ENCODE data around the gene ZNF565. TPM values are rescaled to one million over a fixed set of nuclear protein-coding genes. Genes with fewer than 3 reads are reported as not detected.
A peak's percentile ranks its signal among the peaks of the same experiment; 100 is the strongest.
"Not testable (repeated sequence)": the region's sequence is repeated elsewhere in the genome, so short reads cannot be mapped to it uniquely, and the experiment has no call there.

ZNF565 gene
- total RNA-seq, 1 donor from 2014 or later, result 7.9 TPM

DNA sequence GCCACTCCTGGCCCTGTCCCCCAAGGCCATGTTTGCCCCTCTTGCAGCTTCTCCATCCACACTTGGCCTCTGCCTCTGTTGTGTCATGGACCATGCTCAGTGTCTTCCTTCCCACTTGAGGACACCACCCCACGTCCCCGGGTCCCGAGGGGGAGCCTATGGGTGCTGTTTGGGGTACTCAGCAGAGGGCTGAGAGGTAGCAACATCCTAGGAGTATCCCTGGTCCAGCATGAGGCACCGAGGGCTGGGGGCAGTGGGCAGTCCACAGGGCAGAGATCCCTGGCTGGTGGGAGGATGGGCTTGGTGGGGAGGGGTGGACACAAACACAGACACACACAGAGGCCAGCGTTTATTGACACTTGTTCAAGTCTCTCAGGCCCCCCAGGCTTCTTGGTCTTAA, 63.9 kb downstream of the ZNF565 start:
- DNase-seq (ENCODE audit: low read depth), result no peak

DNA sequence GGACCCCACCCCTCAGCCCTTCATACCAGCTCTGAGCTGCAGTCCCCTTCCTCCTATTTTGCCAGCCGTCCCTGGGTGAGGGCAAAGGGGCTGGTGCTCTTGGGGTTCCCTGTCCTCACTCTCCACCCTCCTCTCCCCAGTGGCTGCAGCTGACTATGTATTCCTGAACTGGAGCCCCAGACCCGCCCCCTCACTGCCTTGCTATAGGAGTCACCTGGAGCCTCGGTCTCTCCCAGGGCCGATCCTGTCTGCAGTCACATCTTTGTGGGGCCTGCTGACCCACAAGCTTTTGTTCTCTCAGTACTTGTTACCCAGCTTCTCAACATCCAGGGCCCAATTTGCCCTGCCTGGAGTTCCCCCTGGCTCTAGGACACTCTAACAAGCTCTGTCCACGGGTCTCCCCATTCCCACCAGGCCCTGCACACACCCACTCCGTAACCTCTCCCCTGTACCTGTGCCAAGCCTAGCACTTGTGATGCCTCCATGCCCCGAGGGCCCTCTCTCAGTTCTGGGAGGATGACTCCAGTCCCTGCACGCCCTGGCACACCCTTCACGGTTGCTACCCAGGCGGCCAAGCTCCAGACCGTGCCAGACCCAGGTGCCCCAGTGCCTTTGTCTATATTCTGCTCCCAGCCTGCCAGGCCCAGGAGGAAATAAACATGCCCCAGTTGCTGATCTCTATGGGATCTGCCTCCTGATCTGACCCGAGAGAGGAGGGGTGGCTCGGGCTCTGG, 64.6 kb downstream of the ZNF565 start:
- no peak for DNase-seq (ENCODE audit: low read depth)

DNA sequence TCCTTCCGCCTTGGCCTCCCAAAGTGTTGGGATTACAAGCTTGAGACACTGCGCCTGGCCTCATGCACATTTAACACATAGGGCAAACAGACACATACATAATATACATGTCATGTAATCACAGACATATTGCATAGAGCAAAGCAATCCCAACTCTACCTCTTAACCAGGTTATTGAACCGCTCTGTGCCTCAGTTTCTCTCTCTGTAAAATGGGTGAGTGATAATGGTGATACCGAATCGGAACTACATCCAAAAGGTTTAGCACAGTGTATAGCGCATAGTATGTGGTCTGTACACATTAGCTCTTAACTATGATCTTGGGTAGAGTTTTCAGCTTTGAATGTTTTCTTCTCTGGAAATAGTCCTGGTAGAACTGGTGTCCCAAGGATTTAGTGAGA, 69.8 kb downstream of the ZNF565 start:
- no peak for DNase-seq (ENCODE audit: low read depth)

DNA sequence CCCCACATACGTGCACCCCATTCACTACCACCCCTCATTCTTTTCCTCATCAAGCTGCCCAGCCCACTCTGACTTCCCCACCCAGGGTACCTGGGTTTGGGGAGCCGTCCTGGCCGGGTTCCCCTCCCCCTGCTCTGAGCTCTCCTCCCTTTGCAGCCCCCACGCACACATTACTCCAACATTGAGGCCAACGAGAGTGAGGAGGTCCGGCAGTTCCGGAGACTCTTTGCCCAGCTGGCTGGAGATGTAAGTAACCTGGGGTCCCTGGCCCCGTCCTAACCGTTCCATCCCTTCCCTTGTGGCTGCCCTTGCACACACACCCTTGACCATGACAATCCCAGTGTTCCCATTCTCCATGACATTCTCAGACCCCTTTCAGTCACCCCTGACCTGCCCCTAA, 72.0 kb downstream of the ZNF565 start:
- DNase-seq (ENCODE audit: low read depth), result no peak

DNA sequence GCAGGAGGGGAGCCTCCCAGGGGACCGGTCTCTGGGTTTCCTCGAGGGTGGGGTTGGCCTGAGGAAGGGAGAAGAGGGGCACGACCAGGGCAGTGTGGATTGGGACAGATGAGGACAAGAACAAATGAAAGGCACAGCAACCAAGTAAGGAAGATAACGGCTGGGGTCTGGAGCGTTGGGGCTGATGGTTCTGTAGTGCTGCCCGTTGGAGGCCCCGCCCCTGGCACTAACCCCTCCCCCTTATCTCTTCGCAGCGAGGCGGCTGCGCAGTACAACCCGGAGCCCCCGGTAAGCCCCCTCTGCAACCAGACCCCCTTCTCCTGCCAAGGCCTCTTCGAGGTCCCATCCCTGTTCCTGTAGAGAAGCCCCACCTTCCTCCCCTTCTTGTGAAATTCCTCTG, 72.4 kb downstream of the ZNF565 start:
- DNase-seq (ENCODE audit: low read depth), result no peak

DNA sequence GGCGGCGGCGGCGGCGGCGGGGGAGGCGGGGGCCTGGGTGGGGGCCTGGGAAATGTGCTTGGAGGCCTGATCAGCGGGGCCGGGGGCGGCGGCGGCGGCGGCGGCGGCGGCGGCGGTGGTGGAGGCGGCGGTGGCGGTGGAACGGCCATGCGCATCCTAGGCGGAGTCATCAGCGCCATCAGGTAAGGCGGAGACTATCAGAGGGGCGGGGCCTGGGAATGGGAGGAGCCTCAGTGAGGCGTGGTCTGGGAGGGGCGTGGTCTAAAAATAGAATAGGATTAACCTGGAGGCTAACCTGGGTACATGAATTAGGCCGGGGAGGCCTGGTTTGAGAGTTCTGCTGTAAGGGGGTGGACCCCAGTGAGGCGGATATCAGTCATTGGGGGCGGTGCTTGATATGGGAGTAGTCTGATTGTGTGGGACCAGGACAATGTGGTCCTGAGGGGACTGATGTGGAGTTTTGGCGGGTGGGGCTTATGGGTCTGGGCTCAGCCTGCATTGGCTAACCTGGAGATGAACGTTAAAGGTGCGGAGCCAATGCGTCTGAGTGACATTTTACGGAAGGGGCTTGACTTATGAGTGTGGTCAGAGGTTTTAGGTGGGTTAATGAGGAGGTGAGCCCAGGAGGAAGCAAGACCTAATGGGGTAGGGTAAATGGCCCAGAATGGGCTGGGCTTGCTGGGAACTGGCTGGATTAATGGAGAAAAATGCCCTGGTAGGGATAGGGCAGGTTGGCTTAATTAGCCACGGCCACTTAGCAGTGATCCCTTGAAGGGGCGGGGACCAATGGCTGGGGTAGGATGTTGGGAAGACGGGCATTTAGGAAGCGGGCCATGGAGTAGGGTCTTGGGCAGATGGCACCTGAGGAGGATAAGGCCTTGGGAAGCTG, 73.2 kb downstream of the ZNF565 start:
- DNase-seq (ENCODE audit: low read depth), result peak; percentile 66

DNA sequence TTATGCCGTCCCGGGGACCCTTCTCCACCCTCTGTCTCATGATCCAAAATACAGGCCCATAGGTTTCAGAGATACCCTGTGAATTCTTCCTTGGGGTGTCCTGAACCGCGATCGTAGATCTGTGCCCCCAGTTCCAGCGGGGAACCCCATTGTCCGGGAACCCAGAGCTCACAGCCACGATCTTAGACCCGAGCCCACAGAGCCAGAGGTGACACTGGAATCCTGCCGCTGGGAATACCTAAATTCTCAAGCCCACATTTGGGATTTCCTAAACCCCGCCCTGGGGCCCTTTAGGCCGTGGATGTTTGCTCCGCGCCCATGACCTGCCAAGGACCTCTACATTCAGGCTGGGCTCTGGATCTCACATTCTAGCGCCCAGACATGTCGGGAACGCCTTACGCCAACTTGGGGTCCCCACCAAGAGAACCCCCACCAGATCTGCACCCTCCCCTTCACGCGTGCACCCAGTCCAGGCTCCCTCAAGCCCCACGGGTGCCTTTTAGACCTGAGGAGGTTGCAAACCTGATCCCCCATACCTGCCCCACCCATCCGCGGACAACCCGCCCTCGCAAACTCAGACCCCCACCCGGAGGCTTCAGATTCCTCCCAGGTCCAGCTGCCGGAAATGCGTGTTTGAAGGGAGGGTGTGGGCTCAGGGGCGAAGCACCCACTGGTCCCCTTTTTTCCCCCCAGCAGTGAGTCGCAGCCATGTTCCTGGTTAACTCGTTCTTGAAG, 74.0 kb downstream of the ZNF565 start:
- peak; percentile 44 for DNase-seq (ENCODE audit: low read depth)

DNA sequence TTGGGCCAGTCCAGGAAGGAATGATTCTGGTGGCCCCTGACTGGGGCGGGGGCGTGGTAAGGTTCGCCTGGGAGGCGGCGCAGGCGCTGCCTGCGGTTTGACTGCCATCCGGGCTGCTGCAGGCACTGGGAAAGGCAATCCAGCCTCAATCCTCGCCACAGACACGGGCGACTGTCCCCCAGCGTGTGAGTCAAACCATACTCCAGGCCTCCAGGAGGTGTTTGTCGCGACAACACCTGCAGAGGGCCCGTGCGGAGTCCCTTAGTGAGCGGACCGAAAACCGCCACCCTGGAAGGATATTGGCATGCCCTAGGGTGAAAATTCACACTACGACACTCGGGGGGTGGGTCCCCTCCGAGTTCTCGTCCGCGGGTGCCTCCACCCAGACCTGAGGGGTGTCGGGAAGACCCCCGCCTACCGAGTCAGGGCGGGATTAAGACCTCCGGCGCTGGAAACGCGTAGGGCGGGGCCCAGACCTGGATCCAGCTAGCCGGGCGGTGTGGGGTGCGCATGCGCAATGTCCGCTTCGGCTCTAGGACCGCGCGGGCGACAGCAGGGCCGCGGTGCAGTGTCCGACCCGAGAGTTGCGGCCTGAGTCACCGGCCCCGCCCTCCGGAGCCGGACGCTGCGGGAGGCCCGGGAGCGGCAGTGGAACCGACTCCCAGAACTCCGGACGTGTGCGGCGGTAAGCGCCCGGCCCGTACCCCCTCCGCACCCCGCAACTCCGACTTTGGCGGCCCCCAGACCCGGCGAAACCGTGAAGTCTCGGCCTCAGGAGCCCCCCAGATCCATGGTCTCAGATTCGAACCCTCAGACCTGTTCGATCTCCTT, 74.8 kb downstream of the ZNF565 start, which contains the start of gene CAPNS1:
CAPNS1 (plus strand) TSS at position 594 of the 831 bp plus-strand sequence. CDS start 946 bp downstream, outside the sequence.
- peak; percentile 85 for DNase-seq (ENCODE audit: low read depth)

DNA sequence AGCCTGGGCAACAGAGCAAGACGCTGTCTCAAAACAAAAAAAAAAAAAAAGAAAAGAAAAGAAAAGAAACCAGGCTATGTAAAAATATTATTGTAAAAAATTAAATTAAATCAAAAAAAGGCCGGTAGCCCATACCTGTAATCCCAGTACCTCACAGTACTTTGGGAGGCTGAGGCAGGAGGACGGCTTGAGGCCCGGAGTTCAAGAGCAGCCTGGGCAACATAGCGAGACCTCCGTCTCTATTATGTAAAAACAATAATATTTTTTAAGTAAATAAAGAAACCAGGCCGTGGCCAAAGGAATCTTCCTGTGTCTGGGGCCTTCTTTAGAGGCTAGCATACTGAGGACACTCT, 75.4 kb downstream of the ZNF565 start:
- no peak for DNase-seq (ENCODE audit: low read depth)

DNA sequence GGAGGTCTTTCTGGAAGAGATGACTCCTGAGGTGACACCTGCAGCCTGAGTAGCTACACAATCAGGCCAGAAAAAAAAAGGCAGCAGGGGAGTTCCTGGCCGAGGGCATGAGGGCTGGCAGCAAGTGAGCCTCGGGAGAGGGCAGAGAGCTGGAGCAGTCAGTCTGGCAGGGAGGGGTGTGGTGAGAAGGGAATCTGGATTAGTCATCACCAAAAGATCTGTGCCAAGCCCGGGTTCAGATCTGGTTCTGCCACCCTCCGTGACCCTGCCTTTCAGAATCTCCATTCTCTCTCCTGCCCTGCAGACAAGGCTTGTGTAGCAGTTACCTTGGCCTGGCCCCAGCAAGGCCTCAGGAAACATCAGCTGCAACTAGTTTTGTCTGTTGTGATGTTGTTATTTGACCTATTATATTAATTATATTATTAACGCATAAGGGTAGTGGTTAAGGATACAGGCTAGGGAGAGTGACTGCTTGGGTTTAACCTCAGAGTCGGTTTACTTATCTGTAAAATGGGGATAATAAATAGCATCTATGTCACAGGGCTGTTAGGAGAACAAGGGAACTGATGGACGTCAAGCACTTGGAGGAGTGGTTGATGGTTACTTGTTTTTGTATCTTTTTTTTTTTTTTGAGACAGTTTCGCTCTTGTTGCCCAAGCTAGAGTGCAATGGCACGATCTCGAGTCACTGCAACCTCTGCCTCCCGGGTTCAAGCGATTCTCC, 77.3 kb downstream of the ZNF565 start:
- peak; percentile 93 for DNase-seq (ENCODE audit: low read depth)

DNA sequence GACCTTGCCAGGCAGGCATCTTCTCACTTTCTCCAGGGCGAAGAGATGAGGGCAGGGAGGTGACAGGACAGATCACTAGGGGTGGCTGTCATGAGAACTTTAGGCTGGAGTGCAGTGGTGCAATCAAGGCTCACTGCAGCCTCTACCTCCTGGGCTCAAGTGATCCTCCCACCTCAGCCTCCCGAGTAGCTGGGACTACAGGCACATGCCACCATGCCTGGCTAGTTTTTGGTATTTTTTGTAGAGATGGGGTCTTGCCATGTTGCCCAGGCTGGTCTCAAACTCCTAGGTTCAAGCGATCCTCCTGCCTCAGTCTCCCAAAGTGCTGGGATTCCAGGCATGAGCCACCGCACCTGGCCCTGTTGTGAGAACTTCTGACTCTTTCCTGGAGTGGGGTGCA, 79.6 kb downstream of the ZNF565 start:
- DNase-seq (ENCODE audit: low read depth), result not testable (repeated sequence)

Other genes with a start within 250 kb of the ZNF565 start
- 9.4 and 10.4 TPM in 2 replicates for gene SDHAF1, start 219.5 kb downstream of the ZNF565 start, total RNA-seq
- gene SYNE4, start 205.9 kb downstream of the ZNF565 start, total RNA-seq, result 1.0 and 4.5 TPM in 2 replicates
- gene ALKBH6, start 200.5 kb downstream of the ZNF565 start, total RNA-seq, result 10.6 and 11.8 TPM in 2 replicates
- 1.2 and 15.2 TPM in 2 replicates for gene CLIP3, start 181.8 kb downstream of the ZNF565 start, total RNA-seq
- gene THAP8, start 160.4 kb downstream of the ZNF565 start, total RNA-seq, result 3.3 and 3.5 TPM in 2 replicates
- 0.70 and 3.0 TPM in 2 replicates for gene WDR62, start 159.8 kb downstream of the ZNF565 start, total RNA-seq
- gene OVOL3, start 103.5 kb downstream of the ZNF565 start, total RNA-seq, result not detected in 2 replicates
- 38.2 and 49.5 TPM in 2 replicates for gene POLR2I, start 99.8 kb downstream of the ZNF565 start, total RNA-seq
- gene TBCB, start 99.2 kb downstream of the ZNF565 start, total RNA-seq, result 228 and 291 TPM in 2 replicates
- gene CAPNS1, start 74.6 kb downstream of the ZNF565 start, total RNA-seq, result 338 and 474 TPM in 2 replicates
- 1.1 and 2.8 TPM in 2 replicates for gene COX7A1, start 62.2 kb downstream of the ZNF565 start, total RNA-seq
- gene ZNF146, start 441 bp upstream of the ZNF565 start, total RNA-seq, result 126 and 190 TPM in 2 replicates
- 2.1 and 5.5 TPM in 2 replicates for gene ZFP14, start 164.5 kb upstream of the ZNF565 start, total RNA-seq
- gene ZFP82, start 204.0 kb upstream of the ZNF565 start, total RNA-seq, result 3.3 and 8.9 TPM in 2 replicates

All from renal cortical epithelial cell (primary cell).